ENCODE results near the gene CCDC137.
"Not testable (repeated sequence)": the region's sequence is repeated elsewhere in the genome, so short reads cannot be mapped to it uniquely, and the experiment has no call there.

The CCDC137 gene

DNA sequence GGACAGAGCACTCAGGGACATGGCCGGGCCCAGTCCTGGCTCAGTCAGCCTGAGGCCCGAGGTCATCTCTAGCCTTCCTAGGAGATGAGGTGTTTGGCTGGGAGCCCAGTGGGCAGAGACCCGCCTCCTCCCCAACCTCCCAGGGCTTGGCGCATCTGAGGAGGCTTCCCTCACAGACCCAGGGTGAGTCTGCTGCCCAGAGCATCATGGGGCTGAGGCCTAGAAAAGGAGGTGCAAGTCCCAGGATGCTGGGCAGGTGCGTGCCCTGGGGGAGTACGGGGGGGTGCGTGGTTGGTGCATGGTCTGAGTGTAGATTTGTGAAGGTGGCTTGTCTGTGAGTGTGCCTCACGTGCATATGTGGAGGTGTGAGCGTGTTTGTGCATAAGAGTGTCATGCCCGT lies 14.8 kb upstream of the CCDC137 start:
- no peak for DNase-seq

DNA sequence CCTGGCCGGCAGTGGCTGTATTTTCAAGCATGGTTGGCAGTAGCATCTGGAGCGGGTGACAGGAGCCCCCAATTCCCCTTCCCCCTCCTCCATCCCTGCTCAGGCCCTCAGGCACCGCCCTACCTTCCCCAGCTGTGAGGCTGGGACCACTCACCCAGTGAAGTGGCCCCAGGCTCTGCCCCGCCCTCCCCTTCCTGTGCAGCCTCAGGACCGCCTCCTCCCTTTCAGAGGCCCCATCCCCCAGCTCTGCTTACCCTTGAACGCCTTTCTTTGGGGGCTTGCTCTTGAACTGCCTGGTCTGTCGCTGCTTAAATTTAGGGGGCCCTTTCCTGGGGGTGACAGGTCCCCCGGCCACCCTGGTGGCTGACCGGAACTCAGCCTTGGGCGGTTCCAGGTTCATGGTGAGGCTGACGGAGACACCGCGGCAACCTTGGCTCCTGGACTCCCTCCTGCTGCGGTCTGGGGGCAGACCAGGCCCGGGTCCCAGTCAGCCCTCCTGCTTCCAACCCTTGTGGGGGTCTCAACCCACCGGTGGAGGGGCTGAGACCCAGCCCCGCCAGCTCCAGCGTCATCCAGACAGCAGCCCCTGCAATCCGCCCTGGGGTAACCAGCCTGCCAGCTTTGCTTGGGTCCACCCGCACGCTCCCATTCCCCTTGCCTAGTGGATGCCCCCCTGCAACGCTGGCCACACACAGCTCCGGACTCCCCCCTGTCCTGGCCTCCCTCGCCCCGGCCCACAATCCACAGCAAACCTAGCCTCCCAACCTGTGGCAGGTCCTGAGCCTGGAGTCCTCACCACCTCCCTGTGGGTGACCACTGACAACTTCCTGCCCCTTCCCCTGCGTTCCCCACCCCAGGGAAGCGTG lies 13.4 kb upstream of the CCDC137 start:
- DNase-seq = no peak

DNA sequence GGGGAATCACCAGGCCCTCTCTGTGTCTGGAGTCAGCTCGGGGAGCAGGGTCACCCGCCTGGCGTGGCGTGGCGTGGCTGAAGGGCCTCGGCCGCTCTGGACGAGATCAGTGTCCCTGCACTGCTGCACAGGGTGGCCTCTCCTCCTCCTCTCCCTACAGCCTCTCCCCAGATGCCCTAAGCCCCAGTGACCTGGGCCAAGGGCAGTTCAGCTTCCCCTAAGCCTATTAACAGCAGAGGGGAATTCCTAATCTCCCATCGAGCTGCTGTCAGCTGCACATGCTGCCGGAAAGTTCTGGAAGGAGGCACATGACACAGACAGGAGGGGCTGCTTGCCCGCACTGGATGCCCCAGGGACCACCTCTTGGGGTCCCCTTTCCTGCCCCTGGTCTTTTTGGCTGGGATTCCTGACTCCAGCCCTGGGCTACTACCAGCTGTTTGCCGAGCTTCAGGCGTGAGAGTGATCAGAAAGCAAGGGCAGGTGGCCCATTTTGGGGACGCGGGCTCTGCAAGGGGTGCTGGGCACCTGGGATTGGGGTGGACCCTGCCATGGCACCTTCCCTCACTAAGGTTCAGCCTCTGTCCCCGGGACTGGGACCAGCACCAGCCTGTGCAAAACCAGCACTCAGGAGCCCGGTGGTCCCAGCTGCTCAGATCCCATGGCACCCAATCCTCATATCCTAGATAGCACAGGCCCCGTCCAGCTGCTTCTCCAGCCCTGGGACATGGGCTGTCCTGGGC lies 11.0 kb upstream of the CCDC137 start:
- peak; percentile 11 for DNase-seq

DNA sequence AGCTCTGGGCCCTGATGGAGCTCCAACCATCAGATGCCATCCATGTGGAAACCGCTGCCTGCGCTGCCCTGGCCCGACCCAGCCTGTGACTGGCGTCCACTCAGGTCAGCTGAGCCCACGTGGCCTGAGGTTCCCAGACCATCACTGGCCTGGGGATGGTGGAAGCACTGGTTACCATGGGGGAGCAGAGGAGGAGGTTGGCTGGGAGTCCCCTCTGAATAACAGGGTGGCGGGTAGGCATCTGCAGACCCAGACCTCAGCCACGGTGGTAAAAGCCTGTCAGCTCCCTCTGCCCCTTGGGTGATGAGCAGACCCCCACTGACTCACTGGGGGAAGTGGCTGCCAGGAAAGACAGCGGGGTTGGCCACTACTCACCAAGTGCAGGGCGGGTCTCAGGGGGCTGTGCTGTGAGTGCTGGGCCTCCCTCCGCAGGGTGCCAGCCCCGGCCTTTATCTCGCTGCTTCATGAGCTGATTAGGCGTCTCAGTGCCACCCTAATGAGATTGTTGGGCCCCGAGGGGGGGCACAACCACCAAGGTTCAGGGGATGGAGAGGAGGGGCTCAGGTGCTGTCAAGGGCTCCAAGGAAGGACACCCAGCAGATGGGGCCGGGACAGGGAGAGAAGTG lies 10.3 kb upstream of the CCDC137 start, which contains the start of gene PDE6G:
TSS of gene PDE6G (minus strand) at position 425 of the 626 bp plus-strand sequence. CDS start 3,237 bp downstream, outside the sequence.
- DNase-seq = peak; percentile 12

DNA sequence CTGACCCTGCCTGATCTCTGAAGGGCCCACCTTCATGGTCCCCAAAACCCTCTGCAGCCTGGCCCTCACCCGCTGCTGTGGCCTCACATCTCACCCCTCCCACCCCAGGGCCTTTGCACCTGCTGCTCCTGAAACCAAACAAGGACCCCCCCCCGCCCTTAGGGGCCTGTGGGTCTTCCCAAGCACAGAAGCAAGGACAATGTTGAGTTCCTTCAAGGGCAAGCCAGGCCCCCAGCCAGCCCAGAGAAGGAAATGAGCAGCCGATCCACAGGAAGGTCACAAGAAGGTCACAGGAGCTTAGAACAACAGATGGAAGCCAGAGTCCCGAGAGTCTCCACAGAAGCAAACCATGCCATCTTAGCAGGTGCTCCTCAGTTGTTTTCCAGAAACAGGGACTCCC lies 9.7 kb upstream of the CCDC137 start:
- DNase-seq = peak; percentile 17

DNA sequence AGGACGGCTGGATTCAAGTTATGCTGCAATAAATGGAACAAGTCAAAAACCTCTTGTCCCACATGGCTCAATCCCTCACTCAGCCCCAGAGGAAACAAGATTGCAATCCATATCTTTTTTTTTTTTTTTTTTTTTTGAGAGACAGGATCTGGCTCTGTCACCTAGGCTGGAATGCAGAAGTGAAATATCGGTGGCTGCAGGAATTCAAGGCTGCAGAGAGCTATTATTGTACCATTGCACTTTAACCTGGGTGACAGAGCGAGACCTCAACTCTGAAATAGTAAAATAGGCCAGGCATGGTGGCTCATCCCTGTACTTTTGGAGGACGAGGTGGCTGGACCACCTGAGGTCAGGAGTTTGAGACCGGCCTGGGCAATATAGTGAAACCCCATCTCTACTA lies 7.5 kb upstream of the CCDC137 start:
- no peak for DNase-seq

DNA sequence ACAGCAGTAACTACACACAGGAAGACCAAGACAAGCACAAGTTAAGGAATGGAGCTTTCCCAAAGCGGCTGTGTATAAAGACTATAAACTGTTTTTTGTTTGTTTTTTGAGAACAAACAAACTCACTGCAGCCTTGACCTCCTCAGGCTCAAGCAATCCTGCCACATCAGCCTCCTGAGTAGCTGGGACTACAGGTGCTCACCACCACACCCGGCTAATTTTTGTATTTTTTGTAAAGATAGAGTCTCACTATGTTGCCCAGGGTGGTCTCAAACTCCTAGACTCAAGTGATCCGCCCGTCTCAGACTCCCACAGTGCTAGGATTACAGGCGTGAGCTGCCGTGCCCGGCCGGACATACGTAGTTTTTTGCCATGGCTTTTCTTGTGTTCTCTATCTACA lies 6.1 kb upstream of the CCDC137 start:
- no peak for DNase-seq

DNA sequence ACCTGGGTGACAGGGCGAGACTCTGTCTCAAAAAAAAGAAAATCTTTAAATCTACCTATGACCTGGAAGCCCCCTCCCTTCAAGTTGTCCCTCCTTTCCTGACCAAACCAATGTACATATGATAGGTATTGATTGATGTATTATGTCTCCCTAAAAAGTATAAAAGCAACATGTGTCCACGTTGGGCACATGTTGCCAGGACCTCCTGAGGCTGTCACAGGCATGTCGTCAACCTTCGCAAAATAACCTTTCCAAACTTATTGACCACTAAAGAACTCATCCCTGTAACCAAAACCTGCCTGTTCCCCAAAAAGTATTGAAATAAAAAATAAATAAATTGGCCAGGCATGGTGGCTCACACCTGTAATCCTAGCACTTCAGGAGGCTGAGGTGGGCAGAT lies 4.5 kb upstream of the CCDC137 start:
- DNase-seq = no peak

DNA sequence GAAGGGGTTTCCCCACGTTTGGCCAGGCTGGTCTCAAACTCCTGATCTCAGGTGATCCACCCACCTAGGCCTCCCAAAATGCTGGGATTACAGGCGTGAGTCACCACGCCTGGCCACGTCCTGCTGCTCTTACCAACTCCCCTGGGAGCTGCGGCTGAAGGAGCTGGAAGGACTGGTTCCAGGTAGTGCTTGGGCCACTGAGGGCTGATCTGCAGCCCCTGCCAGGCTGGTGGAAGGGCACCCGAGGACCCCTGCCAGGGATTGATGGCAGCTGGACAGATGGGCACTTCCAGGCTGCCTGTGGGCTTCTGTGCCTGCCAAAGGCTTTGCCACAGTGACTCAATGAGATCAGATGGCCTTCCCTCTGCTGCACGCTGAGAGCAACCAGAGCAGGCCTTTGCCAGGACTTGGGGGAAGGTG lies 2.5 kb upstream of the CCDC137 start:
- DNase-seq = no peak

DNA sequence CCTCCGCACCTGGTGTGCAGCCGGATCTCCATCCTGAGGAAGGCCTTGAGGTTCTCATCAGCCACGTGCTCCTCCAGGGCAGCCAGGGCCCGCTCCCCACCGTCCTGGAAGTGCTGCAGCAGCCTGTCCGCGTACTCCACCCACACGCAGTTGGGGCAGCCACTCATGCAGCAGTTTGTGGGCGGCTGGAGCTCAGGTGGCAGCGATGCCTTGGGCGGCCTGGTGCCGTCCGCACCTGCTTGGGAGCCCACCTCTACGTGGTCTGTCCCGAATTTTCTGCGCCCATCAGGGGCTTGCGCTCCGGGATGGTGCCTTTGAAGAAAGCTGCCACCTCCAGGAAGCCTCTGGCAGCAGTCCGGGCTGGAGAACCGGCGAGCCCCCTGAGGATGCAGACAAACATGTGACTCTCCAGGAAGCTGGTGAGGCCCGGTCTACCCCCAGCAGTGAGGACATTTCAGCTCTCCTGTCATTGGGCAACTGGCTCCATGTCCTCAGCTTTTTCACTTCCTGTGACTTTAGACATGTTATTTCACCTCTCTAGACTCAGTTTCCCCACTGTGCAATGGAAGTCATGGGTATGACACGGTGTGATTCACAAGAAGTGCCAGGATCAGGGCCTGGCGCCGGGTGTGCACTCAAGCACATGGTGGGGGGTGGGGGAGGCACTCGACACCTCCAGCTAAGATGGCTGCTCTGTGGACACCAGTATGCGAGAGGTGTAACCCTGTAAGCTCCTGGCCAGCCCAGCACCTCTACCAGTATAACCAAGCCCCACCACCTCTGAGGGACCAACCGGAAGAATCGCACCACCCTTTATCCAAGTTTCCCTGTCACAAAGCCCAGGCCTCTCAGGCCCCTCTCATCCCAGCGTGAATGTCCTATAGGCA lies 1.1 kb upstream of the CCDC137 start:
- no peak for DNase-seq

DNA sequence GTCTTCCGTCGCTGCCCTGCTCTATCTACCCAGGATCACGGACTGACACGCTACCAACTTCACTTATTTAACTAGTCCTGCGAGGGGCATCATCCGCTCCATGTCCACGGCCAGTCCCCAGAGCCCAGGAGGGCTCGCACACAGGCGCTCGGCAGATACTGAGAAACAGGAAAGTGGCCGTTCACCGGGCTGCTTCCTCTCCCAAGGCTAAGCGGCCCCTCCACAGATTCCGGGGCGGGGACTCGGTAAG lies 520 bp upstream of the CCDC137 start:
- DNase-seq = no peak

DNA sequence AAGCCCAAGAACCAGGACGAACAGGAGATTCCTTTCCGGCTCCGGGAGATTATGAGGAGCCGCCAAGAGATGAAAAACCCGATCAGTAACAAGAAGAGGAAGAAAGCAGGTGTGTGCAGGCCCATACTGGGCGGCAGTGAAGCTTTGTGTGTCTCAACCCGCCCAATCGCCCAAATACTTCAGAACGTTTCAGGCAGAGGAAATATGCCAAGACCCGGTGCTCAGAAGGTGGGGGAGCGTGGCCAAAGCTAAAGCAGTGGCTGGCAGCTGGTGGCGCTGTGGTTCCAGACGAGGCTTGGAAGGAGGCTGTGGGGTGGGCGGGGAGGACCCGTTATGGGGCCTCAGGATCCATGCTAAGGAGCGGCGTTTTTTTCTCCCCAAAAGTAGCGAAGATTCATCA lies 1.2 kb downstream of the CCDC137 start:
- DNase-seq = no peak

DNA sequence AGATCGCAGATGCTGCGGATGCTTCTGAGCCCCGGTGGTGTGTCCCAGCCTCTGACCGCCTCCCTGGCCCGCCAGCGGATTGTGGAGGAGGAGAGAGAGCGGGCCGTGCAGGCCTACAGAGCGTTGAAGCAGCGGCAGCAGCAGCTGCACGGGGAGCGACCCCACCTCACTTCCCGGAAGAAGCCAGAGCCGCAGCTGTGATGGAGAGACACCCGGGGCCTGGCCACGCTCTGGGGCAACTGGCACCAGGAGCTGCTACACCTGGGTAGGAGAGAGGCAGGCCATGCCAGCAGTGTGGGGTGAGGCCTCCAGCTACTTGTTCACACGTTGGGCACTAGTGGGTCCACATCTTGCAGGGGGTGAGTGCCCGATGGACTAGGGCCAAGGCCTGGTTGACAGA lies 6.0 kb downstream of the CCDC137 start:
- no peak for DNase-seq

DNA sequence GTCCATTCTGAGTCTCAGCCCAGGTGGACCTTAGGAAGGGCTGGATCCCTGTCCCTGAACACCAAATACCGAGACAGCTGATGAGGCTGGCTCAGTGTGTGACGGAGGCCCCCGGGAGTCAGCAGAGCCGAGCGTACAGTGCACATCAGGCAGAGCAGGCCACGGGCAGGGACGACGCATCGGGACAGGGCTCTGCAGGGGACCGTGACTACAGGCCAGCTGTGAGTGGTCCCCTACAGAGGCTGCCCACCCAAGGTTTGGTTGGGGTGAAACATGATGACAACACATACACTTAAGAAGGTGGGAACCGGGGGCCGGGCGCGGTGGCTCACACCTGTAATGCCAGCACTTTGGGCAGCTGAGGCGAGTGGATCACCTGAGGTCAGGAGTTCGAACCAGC lies 6.4 kb downstream of the CCDC137 start:
- DNase-seq = no peak

DNA sequence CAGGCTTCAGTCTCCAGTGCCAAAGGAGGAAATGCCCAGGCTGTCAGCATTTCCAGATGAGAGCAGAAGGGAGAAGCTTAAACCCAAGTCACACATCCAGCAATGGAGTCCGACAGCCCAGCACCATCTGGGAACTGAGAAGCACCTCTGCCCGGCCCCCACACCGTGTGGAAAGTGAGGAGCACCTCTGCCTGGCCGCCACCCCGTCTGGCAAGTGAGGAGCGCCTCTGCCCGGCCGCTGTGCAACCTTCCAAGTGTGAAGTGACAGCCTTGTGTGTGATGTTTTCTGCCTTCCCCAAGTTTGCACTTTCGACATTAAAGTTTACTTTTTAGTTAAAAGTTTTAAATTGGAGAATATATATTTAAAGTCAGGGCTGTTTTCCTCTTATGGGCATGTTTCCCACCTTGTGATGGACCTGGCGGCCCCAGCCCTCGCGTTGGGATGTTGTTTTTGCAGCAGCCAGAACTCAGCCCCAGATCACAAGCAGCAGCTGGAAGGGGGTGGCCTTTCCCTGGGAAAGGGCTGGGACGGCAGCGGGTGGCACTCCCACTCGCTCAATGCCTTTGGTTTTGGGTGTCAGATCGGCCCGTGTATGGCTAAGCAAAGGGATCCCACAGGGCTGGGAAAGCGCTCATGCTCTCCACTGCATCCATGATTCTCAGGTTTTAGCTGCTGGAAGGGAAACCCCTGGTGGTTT lies 7.2 kb downstream of the CCDC137 start:
- DNase-seq = no peak

DNA sequence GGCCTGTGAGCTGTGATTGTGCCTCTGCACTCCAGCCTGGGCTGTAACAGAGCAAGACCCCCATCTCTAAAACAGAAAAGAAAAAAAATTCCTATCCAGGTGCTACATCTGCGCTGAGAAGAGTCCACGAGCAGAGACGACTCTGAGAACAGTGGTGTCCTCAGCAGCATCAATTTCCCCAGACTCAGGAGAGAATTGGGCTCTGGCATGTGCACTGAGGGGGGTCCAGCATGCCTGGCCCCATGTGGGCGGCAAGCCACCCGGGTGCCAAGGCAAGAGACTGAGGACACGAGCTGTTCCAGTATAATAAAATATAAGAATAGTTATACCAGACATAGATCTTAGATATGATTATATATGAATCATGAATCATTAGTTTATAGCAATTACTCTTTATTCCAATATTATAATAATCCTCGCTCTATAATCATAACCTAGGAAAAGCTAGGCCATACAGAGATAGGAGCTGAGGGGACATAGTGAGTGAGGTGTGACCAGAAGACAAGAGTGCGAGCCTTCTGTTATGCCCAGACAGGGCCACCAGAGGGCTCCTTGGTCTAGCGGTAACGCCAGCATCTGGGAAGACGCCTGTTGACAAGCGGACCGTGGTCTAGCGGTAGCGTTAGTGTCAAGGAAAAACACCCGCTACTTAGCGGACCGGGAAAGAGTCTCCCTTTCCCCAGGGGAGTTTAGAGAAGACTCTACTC lies 9.1 kb downstream of the CCDC137 start:
- not testable (repeated sequence) for DNase-seq

DNA sequence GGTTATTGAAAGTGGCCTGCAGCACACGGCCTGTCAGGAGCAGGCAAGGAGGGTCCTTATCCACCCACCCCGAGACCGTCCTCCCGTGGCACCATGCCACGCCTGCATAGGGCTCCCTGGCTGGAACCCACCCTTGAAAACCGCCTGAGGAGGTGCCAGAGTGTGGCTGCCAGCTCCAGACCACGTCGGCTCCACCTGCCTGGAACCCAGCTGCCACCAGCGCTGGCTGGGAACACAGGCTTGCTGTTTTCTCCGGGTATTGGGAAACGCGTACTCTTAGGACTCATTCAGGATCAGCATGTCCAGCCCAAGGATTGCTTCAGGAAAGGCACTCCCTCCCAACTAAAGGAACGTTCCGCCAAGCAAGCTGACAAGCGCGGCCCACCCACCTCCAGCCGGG lies 10.4 kb downstream of the CCDC137 start:
- DNase-seq = no peak

DNA sequence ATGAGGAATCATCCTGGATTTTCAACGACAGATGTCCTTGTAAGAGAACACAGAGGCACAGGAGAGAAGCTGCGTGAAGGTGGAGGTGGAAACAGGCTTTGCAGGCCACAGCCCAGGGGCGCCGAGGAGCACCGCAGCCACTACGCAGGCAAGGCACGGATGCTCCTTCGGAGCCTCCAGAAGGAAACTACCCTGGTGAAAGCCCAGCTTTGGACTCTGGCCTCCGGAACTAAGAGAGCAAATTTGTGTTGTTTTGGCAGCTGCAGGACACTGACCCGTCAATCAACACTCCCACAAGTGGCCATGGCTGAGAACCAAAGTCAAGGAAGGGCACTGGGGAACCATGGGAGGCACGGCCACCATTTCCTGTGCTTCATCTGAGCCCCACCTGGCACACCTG lies 13.6 kb downstream of the CCDC137 start:
- DNase-seq = no peak

DNA sequence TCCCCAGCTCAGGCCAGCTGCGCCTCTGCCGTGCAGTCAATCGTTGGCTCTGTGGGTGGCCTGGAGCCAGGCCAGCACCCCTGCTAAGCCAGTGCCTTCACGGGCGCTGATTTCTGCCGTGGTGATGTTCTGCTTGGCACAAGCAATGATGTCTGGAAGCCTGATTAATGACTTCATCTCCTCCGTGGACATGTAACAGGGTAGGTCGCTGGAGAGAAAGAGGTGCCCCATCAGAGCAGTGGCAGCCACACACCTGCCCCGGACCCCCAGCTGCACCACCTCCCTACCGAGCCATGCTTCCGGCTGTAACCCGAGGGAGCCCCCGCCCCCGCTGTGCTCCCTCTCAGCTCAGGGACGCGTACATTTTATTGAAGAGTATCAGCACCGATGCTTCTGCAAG lies 15.1 kb downstream of the CCDC137 start:
- no peak for DNase-seq

DNA sequence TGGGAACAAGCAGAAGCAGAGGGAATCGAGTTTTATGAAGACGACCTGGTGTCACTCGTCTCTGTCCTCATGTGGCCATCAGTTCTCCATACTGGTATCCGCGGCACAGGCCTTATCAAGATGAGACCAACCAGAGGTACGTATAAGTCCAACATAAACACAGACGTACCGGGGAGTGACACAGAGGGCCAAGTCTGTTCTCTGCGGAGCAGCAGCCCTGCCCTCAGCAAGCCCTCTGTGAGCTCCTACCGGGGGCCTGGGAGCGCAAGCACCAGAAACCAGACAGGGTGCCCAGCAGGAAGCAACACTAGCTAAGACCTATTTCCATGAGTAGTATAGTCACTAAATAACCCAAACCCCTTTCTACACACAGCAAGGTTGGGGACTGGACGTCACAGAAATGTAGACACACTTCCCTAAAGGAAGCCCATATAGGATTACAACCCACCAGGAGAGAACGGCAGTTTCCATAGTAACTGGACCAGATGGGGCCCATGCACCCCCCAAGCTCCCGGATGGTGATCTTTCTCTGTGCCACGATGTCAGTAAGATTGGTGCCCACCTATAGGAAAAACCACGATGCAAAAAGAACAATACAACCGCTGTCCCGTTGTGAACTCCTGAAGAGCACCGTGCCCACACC lies 16.1 kb downstream of the CCDC137 start:
- DNase-seq = no peak

DNA sequence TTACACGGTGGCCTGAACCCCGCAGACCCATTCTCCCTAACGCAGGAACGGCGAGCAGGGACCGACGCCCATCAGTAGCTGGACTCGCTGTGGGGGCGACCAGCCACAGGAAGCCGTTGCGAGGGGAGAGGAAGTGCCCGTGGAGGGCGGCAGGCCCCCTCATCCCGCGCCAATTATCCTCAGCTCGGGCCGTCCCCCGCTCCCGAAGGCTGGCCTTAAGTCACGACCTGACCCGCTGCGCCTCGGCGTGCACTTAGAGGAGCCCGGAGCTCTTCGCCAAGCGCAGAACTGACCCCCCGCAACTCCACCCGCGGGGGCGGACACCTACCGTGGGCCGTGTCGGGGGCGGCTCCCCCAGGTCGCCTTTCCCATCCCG lies 16.7 kb downstream of the CCDC137 start:
- DNase-seq = no peak
